Activated naive CD4-positive, alpha-beta T cell treated with Interleukin-2 at 50 U/mL for 16 hours (primary cell): ENCODE results near the gene MARCHF3.
"Not testable (repeated sequence)": the region's sequence is repeated elsewhere in the genome, so short reads cannot be mapped to it uniquely, and the experiment has no call there.

Experiments used
- DNase-seq: peaks from one replicate; pipeline ENCODE4 v3.0.0-alpha.2; 2020

MARCHF3 gene

GRCh38 chr5:126947146-126948010 lies 83.0 kb downstream of the MARCHF3 start:
- DNase-seq, result no peak

DNA sequence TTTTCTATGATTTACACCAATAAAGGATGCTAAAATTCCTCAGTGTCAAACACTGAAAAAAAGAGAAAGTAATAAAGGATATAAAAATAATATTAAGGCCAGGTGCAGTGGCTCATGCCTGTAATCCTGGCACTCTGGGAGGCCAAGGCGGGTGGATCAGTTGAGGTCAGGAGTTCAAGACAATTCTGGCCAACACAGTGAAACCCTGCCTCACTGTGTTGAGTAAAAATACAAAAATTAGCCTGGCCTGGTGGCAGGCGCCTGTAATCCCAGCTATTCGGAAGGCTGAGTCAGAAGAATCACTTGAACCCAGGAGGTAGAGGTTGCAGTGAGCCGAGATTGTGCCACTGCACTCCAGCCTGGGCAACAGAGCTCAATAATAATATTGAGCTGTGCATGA lies 87.5 kb downstream of the MARCHF3 start:
- DNase-seq, result not testable (repeated sequence)

GRCh38 chr5:126941403-126941802 lies 89.0 kb downstream of the MARCHF3 start:
- DNase-seq, result no peak

DNA sequence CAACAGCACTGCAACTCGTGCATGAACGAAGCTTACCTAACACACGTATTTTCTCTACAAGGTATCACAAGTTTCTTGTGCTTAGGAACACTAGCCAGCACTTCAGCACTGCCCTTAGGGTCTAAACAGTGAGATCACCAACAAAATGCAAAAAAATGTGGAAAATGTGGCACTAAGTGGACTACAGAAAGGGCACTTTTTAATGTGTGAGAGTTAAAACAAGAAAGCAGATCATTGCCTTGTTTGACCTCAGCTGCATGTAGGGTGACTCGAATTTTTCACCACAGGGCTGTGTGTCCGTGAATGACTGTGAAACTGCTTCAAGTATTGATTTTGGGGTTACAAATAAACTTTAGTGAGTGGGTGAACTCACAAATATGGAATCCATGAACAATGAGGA lies 90.5 kb downstream of the MARCHF3 start:
- DNase-seq, result no peak

GRCh38 chr5:126938466-126938865 lies 91.9 kb downstream of the MARCHF3 start:
- no peak for DNase-seq

DNA sequence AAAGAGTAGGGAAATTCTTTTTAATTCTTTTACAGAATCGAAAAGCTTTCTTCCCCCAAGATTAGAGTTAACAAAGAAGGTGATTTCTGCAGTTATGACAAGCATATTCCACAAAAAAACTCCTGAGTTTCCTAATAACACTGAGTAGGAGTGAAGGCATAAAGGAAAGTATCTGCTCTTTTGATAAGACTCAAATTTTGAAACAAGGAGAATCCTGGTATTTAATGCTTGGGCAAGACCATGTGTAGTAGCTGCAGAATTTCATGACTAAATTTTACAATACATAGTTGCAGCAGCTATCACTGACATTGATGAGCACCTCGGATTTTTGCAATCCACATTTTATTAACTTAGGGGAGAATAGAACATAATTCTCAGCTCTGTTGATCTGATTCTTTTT lies 92.6 kb downstream of the MARCHF3 start:
- no peak for DNase-seq

GRCh38 chr5:126936775-126937418 lies 93.5 kb downstream of the MARCHF3 start:
- DNase-seq, result no peak

- no peak for DNase-seq
Observed at GRCh38 chr5:126931963-126932660, 98.2 kb downstream of the MARCHF3 start.

GRCh38 chr5:126928041-126928440 lies 102.3 kb downstream of the MARCHF3 start:
- no peak for DNase-seq

GRCh38 chr5:126927429-126927828 lies 102.9 kb downstream of the MARCHF3 start:
- no peak for DNase-seq

- DNase-seq, result no peak
Observed at GRCh38 chr5:126926187-126926586, 104.2 kb downstream of the MARCHF3 start.

GRCh38 chr5:126925482-126925881 lies 104.9 kb downstream of the MARCHF3 start:
- no peak for DNase-seq

GRCh38 chr5:126924331-126925033 lies 105.9 kb downstream of the MARCHF3 start:
- no peak for DNase-seq

DNA sequence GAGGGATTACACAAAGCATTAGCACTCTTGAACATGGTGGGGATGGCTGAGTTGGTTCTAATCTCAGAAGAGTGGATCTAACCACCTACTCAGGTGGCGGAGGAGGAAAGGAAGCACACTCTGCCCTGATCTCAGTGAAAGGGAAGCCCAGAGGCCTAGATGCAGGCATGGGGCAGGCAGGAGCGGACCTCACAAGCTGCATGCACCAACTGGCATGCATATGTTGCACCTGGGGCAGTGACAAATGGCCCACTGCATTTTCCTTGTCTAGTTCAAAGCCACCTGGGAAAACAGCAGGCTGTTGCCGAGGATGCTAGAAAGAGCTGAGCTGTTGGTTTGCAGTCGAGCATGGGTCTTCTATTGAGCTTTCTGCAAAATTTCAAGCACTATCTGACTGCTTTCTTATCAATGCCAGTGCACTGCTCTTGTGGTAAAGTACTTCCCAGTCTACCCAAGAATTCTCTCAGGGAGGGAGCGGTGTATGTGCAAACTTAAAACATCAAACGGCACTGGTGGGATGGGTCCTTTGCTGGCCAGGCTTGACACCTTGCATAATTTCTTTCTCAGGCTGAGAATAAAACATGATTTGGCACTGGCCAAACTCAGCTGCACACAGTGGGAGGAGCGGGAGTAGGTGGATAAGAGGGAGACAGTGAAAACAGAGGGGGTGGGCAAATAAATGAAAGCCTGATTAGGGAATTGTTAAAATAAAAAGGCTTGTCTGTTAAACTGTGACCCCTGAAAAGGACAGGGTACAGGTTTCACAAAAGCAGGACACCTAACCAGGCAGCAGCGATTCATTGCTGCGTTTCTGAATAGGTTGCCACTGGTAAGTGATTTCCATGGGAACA lies 108.9 kb downstream of the MARCHF3 start:
- DNase-seq, result no peak

DNA sequence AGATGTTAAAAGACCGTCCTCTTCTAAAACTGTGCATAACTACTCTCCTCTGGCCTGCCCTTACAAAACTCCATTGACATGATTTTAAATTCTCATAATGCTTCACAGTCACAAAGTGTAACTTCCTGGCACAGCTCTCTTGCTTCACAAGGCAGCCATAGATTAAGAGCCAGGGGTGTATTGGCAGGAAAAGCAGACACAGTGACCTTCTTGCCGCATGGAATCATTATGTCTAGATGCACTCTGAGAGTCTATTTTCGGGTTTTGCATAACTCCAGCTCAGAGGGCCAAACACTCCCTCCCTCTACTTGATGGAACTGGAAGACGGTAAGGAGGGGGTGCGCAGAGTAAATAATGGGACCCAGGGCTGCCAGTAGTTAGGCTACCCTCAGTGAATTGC lies 110.1 kb downstream of the MARCHF3 start:
- no peak for DNase-seq

- no peak for DNase-seq
Observed at GRCh38 chr5:126919566-126919965, 110.8 kb downstream of the MARCHF3 start.

GRCh38 chr5:126918615-126918957 lies 111.8 kb downstream of the MARCHF3 start:
- no peak for DNase-seq

DNA sequence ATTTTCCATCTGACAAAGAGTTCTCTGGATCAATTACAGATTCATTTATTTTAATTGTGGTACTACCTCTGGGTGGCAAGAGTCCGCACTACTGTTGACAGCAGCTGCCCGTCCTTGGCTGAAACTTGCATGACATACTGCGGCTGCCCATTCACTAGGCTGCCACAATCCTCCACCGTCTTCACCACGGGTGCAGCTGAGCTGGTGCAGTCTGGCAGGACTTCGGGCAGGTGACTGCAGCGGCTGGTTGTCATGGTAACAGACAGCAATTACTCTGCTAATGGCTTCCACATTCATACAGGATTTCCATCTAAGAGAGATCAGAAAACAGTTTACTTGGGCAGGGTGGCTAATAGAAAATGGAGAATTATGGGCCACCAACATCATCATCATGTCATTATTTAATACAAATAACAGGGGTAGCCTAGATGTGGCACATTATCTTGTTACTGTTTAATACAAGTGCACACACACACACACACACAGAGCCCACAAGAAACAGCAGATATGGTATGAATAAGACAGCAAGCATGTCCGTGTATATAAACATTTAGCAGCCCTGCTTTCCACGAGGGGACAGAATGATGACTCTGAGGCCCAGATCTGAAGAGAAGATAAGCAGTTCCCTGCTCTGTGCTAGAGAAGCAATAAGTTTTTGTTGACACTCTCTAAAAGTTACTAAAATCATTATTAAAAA lies 112.3 kb downstream of the MARCHF3 start:
- DNase-seq, result no peak

GRCh38 chr5:126915496-126915895 lies 114.9 kb downstream of the MARCHF3 start:
- no peak for DNase-seq

GRCh38 chr5:126914801-126915436 lies 115.4 kb downstream of the MARCHF3 start:
- no peak for DNase-seq

DNA sequence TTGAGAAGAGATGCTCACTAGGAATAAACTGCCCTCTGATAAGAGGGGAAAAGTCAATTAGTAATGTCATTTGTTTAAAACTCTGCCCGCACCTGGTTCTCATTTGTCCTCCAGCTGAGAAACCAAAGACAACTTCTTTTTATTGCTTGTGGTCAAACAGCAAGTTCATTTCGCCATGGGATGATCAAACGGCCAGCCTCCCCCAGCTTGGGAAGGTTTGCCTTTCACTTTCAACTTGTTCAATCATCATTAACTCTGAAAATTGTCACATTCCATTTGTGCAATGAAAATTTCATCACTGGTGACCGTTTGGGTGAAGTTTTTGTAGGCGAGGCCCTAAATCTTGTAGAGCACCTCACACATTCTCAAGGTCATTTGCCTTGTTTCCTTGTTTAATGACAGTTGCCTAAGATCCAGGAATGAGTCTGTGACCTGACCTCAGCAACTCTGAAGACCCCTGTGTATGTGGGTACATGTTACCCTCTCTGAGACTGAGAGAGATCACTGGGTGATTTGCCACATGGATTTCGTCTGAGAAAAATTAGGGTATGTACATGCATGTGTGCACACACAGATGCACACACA lies 117.7 kb downstream of the MARCHF3 start:
- DNase-seq, result no peak
